GM21515 (cell line): ENCODE measurements around the gene CAPZA1.

Experiments used
- ATAC-seq: cut with Tn5 transposase; IDR thresholded peaks from one replicate; pipeline ENCODE4 v1.9.1; 2021; ENCODE audit not compliant: unreplicated experiment

Gene CAPZA1

GRCh38 chr1:112675728-112676381 is 56.2 kb downstream of the CAPZA1 start:
- ATAC-seq = no peak

GRCh38 chr1:112676543-112676942 is 56.9 kb downstream of the CAPZA1 start:
- no peak for ATAC-seq

GRCh38 chr1:112677501-112677900 is 57.9 kb downstream of the CAPZA1 start:
- no peak for ATAC-seq

- ATAC-seq = no peak
Observed at GRCh38 chr1:112678605-112679004, 59.0 kb downstream of the CAPZA1 start.

GRCh38 chr1:112685913-112686312 is 66.3 kb downstream of the CAPZA1 start:
- no peak for ATAC-seq

GRCh38 chr1:112686417-112686816 is 66.8 kb downstream of the CAPZA1 start:
- no peak for ATAC-seq

- ATAC-seq = no peak
Observed at GRCh38 chr1:112686835-112687234, 67.2 kb downstream of the CAPZA1 start.

GRCh38 chr1:112687361-112687760 is 67.7 kb downstream of the CAPZA1 start:
- ATAC-seq = no peak

GRCh38 chr1:112687785-112688496 is 68.3 kb downstream of the CAPZA1 start:
- no peak for ATAC-seq

- no peak for ATAC-seq
Observed at GRCh38 chr1:112688781-112689193, 69.2 kb downstream of the CAPZA1 start.

- ATAC-seq = no peak
Observed at GRCh38 chr1:112689196-112689841, 69.7 kb downstream of the CAPZA1 start.

GRCh38 chr1:112689842-112690237 is 70.2 kb downstream of the CAPZA1 start:
- ATAC-seq = no peak

GRCh38 chr1:112692681-112693080 is 73.0 kb downstream of the CAPZA1 start:
- ATAC-seq = no peak

GRCh38 chr1:112693821-112694220 is 74.2 kb downstream of the CAPZA1 start:
- no peak for ATAC-seq

- ATAC-seq = no peak
Observed at GRCh38 chr1:112694363-112694929, 74.8 kb downstream of the CAPZA1 start.

GRCh38 chr1:112695276-112695675 is 75.6 kb downstream of the CAPZA1 start:
- no peak for ATAC-seq

- no peak for ATAC-seq
Observed at GRCh38 chr1:112696578-112697314, 77.1 kb downstream of the CAPZA1 start.

- no peak for ATAC-seq
Observed at GRCh38 chr1:112697781-112698201, 78.2 kb downstream of the CAPZA1 start.

- ATAC-seq = no peak
Observed at GRCh38 chr1:112698366-112699310, 79.0 kb downstream of the CAPZA1 start.
